T-helper 22 cell (primary cell): Measurements from ENCODE around the gene HIRA.
A peak's percentile ranks its signal among the peaks of the same experiment; 100 is the strongest.
"Not testable (repeated sequence)": the region's sequence is repeated elsewhere in the genome, so short reads cannot be mapped to it uniquely, and the experiment has no call there.

Experiments used
- DNase-seq: peaks from one replicate; pipeline ENCODE4 v3.0.0-alpha.2; 2020; ENCODE audit warnings: low read depth

The HIRA gene

GRCh38 chr22:19330205-19330604 lies 101.3 kb downstream of the HIRA start:
- not testable (repeated sequence) for DNase-seq

- DNase-seq: no peak
Measured at GRCh38 chr22:19329454-19329853, 102.1 kb downstream of the HIRA start.

GRCh38 chr22:19325296-19325948 lies 106.1 kb downstream of the HIRA start:
- DNase-seq: no peak

GRCh38 chr22:19323420-19323819 lies 108.1 kb downstream of the HIRA start:
- not testable (repeated sequence) for DNase-seq

- no peak for DNase-seq
Measured at GRCh38 chr22:19321757-19322156, 109.8 kb downstream of the HIRA start.

- not testable (repeated sequence) for DNase-seq
Measured at GRCh38 chr22:19320136-19320535, 111.4 kb downstream of the HIRA start.

GRCh38 chr22:19319281-19319680 lies 112.3 kb downstream of the HIRA start:
- DNase-seq: no peak

GRCh38 chr22:19317865-19318264 lies 113.7 kb downstream of the HIRA start:
- DNase-seq: no peak

GRCh38 chr22:19307872-19308271 lies 123.7 kb downstream of the HIRA start:
- DNase-seq: no peak

- not testable (repeated sequence) for DNase-seq
Measured at GRCh38 chr22:19306535-19306934, 125.0 kb downstream of the HIRA start.

GRCh38 chr22:19304547-19304946 lies 127.0 kb downstream of the HIRA start:
- DNase-seq: no peak

- no peak for DNase-seq
Measured at GRCh38 chr22:19303785-19304184, 127.7 kb downstream of the HIRA start.

- no peak for DNase-seq
Measured at GRCh38 chr22:19295733-19296132, 135.8 kb downstream of the HIRA start.

- DNase-seq: no peak
Measured at GRCh38 chr22:19292458-19293230, 138.9 kb downstream of the HIRA start.

GRCh38 chr22:19291580-19292457 lies 139.7 kb downstream of the HIRA start, which contains the start of gene CLTCL1:
CLTCL1 (minus strand) TSS chr22:19291719; CDS start chr22:19291641, 78 bp downstream.
- peak; percentile 52 for DNase-seq

GRCh38 chr22:19291218-19291579 lies 140.3 kb downstream of the HIRA start:
- DNase-seq: peak; percentile 19

GRCh38 chr22:19290400-19291217 lies 140.9 kb downstream of the HIRA start:
- DNase-seq: no peak

- DNase-seq: no peak
Measured at GRCh38 chr22:19289475-19290161, 141.9 kb downstream of the HIRA start.

- DNase-seq: no peak
Measured at GRCh38 chr22:19287889-19288288, 143.6 kb downstream of the HIRA start.

- DNase-seq: no peak
Measured at GRCh38 chr22:19287076-19287707, 144.3 kb downstream of the HIRA start.

- no peak for DNase-seq
Measured at GRCh38 chr22:19285831-19286230, 145.7 kb downstream of the HIRA start.
